RWPE1 (cell line): ENCODE measurements around the gene IL21R.

ENCODE experiments used
- CTCF ChIA-PET: fragments of 350-600 bp; sonication (Branson Sonifier 250); formaldehyde crosslinking; extraction: SDS; loops from one replicate; lab custom pipeline; 2021; lab: Yijun Ruan, JAX
- POLR2A ChIA-PET: fragments of 400-600 bp; formaldehyde crosslinking; extraction: SDS; loops from one replicate; lab custom pipeline; 2020; ENCODE audit warnings: antibody characterized with exemption; ENCODE audit not compliant: low non-redundant PET; lab: Yijun Ruan, JAX
- DNase-seq: peaks from one replicate; pipeline ENCODE4 v3.0.0; 2012; ENCODE audit warnings: low spot score
- H3K27ac ChIP-seq: fragments of 450-650 bp; 2 replicates; pipeline ENCODE4 v1.5.1; 2017
- TF ChIP-seq, protein P1 (sequence below): fragments of 450-650 bp; conservative IDR thresholded peaks from 2 replicates; pipeline ENCODE4 v1.5.1; 2017; ENCODE audit warnings: low read depth, mild to moderate bottlenecking

The IL21R gene

GRCh38 chr16:27365142-27366089, 36.6 kb upstream of the IL21R start:
- peak; percentile 64 for DNase-seq
- TF ChIP-seq, protein P1, sequence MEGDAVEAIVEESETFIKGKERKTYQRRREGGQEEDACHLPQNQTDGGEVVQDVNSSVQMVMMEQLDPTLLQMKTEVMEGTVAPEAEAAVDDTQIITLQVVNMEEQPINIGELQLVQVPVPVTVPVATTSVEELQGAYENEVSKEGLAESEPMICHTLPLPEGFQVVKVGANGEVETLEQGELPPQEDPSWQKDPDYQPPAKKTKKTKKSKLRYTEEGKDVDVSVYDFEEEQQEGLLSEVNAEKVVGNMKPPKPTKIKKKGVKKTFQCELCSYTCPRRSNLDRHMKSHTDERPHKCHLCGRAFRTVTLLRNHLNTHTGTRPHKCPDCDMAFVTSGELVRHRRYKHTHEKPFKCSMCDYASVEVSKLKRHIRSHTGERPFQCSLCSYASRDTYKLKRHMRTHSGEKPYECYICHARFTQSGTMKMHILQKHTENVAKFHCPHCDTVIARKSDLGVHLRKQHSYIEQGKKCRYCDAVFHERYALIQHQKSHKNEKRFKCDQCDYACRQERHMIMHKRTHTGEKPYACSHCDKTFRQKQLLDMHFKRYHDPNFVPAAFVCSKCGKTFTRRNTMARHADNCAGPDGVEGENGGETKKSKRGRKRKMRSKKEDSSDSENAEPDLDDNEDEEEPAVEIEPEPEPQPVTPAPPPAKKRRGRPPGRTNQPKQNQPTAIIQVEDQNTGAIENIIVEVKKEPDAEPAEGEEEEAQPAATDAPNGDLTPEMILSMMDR: no peak
- ChIA-PET CTCF (interaction anchor here (1.0 kb wide), 1 partner anchor 131 kb away, joined by 3 read pairs; no protein-coding TSS in a partner anchor), POLR2A (interaction anchor here (0.6 kb wide), 1 partner anchor 53 kb away, joined by 3 read pairs; no protein-coding TSS in a partner anchor)
- peak overlapping the region; percentile 16; the same call in 1 of the 2 replicates for H3K27ac ChIP-seq

DNA sequence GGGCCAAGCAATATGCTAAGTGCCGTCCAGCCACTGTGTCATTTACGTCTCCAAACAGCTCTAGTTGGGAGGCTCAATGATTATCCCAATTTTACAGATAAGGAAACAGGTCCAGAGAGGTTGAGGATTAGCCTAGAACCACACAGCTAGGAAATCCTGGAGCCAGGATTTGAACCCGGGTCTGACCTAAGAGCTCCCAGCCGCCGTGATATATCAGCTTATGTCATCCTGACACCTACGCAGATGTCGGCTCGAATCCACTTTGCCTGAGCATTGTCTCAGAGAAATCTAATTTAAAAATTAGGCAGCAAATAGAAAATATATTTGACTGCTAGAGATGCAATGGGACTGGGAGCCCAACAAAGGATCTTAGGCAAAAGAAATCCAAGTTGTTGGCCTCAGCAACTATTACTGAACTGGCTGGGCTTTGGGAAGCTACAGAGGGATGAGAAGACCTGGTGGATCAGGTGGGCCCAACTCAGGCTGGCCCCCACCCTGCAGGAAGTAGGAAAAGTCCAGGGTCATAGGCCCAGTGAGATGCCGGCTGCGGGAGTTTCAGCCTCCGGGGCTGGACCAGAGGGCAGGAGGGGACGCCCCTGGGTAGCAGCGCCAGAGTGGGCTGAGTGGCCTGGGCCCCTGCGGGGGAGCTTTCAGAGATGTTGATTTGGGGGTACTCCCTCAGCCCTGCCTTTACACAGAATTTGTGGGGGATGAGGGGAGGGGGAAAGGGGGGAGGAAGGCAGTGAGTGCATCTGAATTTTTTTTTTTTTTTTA, 35.1 kb upstream of the IL21R start:
- ChIA-PET POLR2A (no interaction called here), CTCF (interaction anchor here (1.4 to 2.5 kb wide), 6 partner anchors 17 to 213 kb away, joined by 3 to 40 read pairs (median 6); no protein-coding TSS in a partner anchor)
- no peak overlapping the region for H3K27ac ChIP-seq
- DNase-seq: no peak
- TF ChIP-seq, protein P1: no peak

DNA sequence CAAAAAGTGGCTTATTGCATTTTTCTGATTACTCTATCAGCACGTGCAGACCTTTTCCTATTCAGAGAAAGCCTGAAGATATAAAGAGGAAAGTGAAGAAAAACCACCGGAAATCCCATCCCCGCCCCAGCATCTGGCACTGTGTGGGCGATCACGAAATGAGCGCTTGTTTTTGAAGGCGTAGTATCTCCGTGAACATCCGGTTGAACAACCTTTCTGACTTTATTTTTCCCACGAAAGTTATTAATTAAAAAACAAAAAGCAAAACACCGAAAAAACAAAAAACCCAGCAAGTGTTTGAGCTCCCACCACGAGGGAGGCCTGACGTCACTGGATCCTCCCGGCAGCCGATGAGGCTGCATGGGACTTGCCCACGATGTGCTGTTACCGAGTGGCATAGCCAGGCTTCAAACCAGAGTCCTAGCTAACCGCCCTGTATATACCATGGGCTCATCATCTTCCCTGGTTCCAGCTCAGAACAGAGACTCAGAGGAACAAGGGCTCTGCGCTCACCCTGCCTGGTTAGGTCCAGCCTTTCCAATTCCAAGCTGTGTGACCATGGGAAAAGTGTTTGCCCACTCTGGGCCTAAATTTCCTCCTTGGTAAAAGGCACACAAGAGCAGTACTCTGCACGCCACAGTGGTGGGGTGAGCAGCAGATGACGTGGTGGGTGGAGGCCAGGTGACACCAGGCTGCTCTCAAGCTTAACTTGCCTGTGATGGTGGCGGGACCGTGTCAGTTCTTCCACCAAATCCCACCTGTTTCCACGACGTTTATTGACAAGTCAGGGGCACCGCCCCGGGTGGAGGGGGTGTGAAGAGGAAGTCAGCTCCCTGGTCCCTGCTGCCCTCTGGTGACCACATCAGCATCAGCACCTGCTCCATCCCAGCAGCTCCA, 34.3 kb upstream of the IL21R start:
- TF ChIP-seq, protein P1: peak; percentile 84
- CTCF ChIA-PET: interaction anchor here (0.6 to 2.5 kb wide), 17 partner anchors 13 to 421 kb away, joined by 3 to 40 read pairs (median 4); no protein-coding TSS in a partner anchor
- H3K27ac ChIP-seq: peak overlapping the region; percentile 14; the same call in 1 of the 2 replicates
- POLR2A ChIA-PET: interaction anchor here (1.2 kb wide), 1 partner anchor 133 kb away, joined by 4 read pairs; no protein-coding TSS in a partner anchor
- DNase-seq: peak; percentile 89

- no peak for DNase-seq
- TF ChIP-seq, protein P1: peak; percentile 27
- ChIA-PET POLR2A (interaction anchor here (1.2 kb wide), 1 partner anchor 133 kb away, joined by 4 read pairs; no protein-coding TSS in a partner anchor), CTCF (interaction anchor here (0.7 to 2.5 kb wide), 14 partner anchors 13 to 218 kb away, joined by 3 to 40 read pairs (median 4); no protein-coding TSS in a partner anchor)
- H3K27ac ChIP-seq: no peak overlapping the region
Measured at GRCh38 chr16:27368358-27368722, 33.6 kb upstream of the IL21R start.

DNA sequence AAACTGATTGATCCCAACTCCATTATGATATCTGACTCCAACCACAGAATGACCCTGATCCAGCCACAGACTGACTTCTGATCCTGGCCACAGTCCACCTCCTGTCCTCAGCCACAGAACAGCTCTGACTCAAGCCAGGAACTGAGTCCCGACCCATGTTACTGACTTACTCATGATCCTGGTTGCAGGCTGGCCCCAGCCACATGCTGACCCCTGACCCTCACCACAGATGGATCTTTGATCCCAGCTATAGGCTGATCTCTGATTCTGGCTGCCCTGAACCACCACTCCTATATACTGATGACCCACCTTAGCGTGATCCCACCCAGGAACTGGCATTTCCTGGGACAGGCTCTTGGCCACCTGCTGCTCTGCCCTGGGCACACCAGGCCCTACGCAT, 32.2 kb upstream of the IL21R start:
- no peak overlapping the region for H3K27ac ChIP-seq
- CTCF ChIA-PET: no interaction called here
- POLR2A ChIA-PET: no interaction called here
- no peak for DNase-seq
- TF ChIP-seq, protein P1: no peak
